A549 (cell line): Measurements from ENCODE around the gene PSMB4. TPM values are rescaled to one million over a fixed set of nuclear protein-coding genes. Genes with fewer than 3 reads are reported as not detected.
"Not testable (repeated sequence)": the region's sequence is repeated elsewhere in the genome, so short reads cannot be mapped to it uniquely, and the experiment has no call there.

Experiments
- ATAC-seq, 2 experiments: fragments of 200-7000 bp in 1 of 2; fragments of >200 bp in 1 of 2; cut with Nextera tagmentation in 1 of 2; cut with Tn5 transposase in 1 of 2; 3 replicates each; pipeline versions ENCODE4 v1.8.0 to v1.9.1; 2018 to 2020; ENCODE audit warnings: mild to moderate bottlenecking in 1 of 2, moderate library complexity in 1 of 2
- CTCF ChIA-PET: fragments of 300-600 bp; sonication (Branson Sonifier 250); formaldehyde crosslinking; extraction: SDS; loops from one replicate; lab custom pipeline; 2021; ENCODE audit warnings: antibody characterized with exemption, inconsistent platforms; lab: Yijun Ruan, JAX
- POLR2A ChIA-PET: fragments of 350-600 bp; formaldehyde crosslinking; extraction: SDS; loops from one replicate; lab custom pipeline; 2021; ENCODE audit warnings: antibody characterized with exemption, inconsistent platforms; lab: Yijun Ruan, JAX
- DNase-seq, 2 experiments: peaks; one replicate each; pipeline versions ENCODE4 v3.0.0 to v3.0.0-alpha.2; 2011 to 2016; ENCODE audit warnings: low read depth in 1 of 2, low spot score in 1 of 2
- FAIRE-seq: peaks from 2 replicates; lab custom pipeline; 2011; peaks lifted over from hg19 to GRCh38; lab: Jason Lieb, UNC
- H3K27ac ChIP-seq, 2 experiments: fragments of >200 bp; sonication (Bioruptor Twin); formaldehyde crosslinking; 3 replicates each; pipeline ENCODE4 v1.5.1; 2016 to 2017
- H3K4me1 ChIP-seq: fragments of >200 bp; sonication (Bioruptor Twin); formaldehyde crosslinking; 3 replicates; pipeline ENCODE4 v1.6.1; 2016
- H3K4me2 ChIP-seq: fragments of >200 bp; sonication (Bioruptor Twin); formaldehyde crosslinking; 3 replicates; pipeline ENCODE4 v1.6.1; 2016
- H3K4me3 ChIP-seq: fragments of >200 bp; sonication (Bioruptor Twin); formaldehyde crosslinking; 3 replicates; pipeline ENCODE4 v1.5.1; 2016
- H3K9me3 ChIP-seq: fragments of >200 bp; sonication (Bioruptor Twin); formaldehyde crosslinking; 3 replicates; pipeline ENCODE4 v1.6.1; 2016
- BHLHE40 ChIP-seq: IDR thresholded peaks from 2 replicates; pipeline ENCODE4 v1.6.1; 2012; ENCODE audit warnings: low read depth, low read length, inconsistent platforms
- CHD2 ChIP-seq: fragments of 150-350 bp; IDR thresholded peaks from 2 replicates; pipeline ENCODE4 v1.6.1; 2014; ENCODE audit warnings: low read length; ENCODE audit not compliant: partially characterized antibody
- CHD4 ChIP-seq: fragments of 200-600 bp; sonication (generic); IDR thresholded peaks from 2 replicates; pipeline ENCODE4 v1.6.1; 2016; ENCODE audit warnings: antibody characterized with exemption, mild to moderate bottlenecking, borderline replicate concordance
- EP300 ChIP-seq, 2 experiments: fragments of >200 bp; sonication (Bioruptor Twin); formaldehyde crosslinking; IDR thresholded peaks; 2 replicates in 1 of 2; 3 replicates in 1 of 2; pipeline ENCODE4 v1.6.1; 2016 to 2017
- FOSB ChIP-seq: fragments of 250-450 bp; sonication (Bioruptor Pico); IDR thresholded peaks from 2 replicates; pipeline ENCODE4 v1.5.0; 2020; ENCODE audit warnings: mild to moderate bottlenecking, moderate library complexity
- FOSL2 ChIP-seq, 2 experiments: fragments of 450-650 bp in 1 of 2; fragments of >200 bp in 1 of 2; sonication (Bioruptor Twin) in 1 of 2; formaldehyde crosslinking; IDR thresholded peaks; 2 replicates each; pipeline versions ENCODE4 v1.5.0 to v1.6.1; 2016 to 2020; ENCODE audit warnings: mild to moderate bottlenecking in 1 of 2, moderate library complexity in 1 of 2
- FOXS1 ChIP-seq: fragments of 250-450 bp; sonication (Bioruptor Pico); IDR thresholded peaks from 2 replicates; pipeline ENCODE4 v1.5.0; 2020; ENCODE audit warnings: mild to moderate bottlenecking, moderate library complexity
- MAFK ChIP-seq: fragments of 450-650 bp; IDR thresholded peaks from 2 replicates; pipeline ENCODE4 v1.6.1; 2014; ENCODE audit not compliant: partially characterized antibody
- MYC ChIP-seq: IDR thresholded peaks from 2 replicates; pipeline ENCODE4 v1.6.1; 2012; ENCODE audit warnings: mild to moderate bottlenecking, inconsistent platforms, low read length, improper control_type of control experiment, borderline replicate concordance
- NPAS2 ChIP-seq: fragments of 250-450 bp; sonication (Bioruptor Pico); IDR thresholded peaks from 2 replicates; pipeline ENCODE4 v1.8.0; 2022; ENCODE audit warnings: mild to moderate bottlenecking, moderate library complexity, borderline replicate concordance
- POLR2A ChIP-seq: IDR thresholded peaks from 2 replicates; pipeline ENCODE4 v1.6.1; 2012; ENCODE audit warnings: mild to moderate bottlenecking, low read length
- RNF2 ChIP-seq: fragments of 200-600 bp; sonication (generic); IDR thresholded peaks from 2 replicates; pipeline ENCODE4 v1.6.1; 2016; ENCODE audit warnings: low read depth, mild to moderate bottlenecking, antibody characterized with exemption, moderate library complexity, borderline replicate concordance
- SMC3 ChIP-seq: fragments of >200 bp; sonication (Bioruptor Twin); formaldehyde crosslinking; IDR thresholded peaks from 3 replicates; pipeline ENCODE4 v1.6.1; 2018; ENCODE audit warnings: inconsistent platforms
- TFCP2L1 ChIP-seq: fragments of 250-450 bp; sonication (Bioruptor Pico); IDR thresholded peaks from 2 replicates; pipeline ENCODE4 v1.5.0; 2021; ENCODE audit warnings: mild to moderate bottlenecking
- ZC3H11A ChIP-seq: fragments of 450-650 bp; IDR thresholded peaks from 2 replicates; pipeline ENCODE4 v1.6.1; 2014; ENCODE audit warnings: antibody characterized with exemption, mild to moderate bottlenecking
- ZNF302 ChIP-seq: fragments of 250-450 bp; sonication (Bioruptor Pico); IDR thresholded peaks from 2 replicates; pipeline ENCODE4 v1.9.0; 2021; ENCODE audit warnings: inconsistent platforms, mild to moderate bottlenecking, moderate library complexity
- ZSCAN20 ChIP-seq: fragments of 250-450 bp; sonication (Bioruptor Pico); IDR thresholded peaks from 2 replicates; pipeline ENCODE4 v1.8.0; 2022; ENCODE audit warnings: mild to moderate bottlenecking, moderate library complexity
- WGBS: methylation state at CpG from one replicate; pipeline ENCODE4 v1.1.6; 2017; ENCODE audit errors: missing lambda C conversion rate; 5-methylcytosine and 5-hydroxymethylcytosine counted together
- polyA plus RNA-seq, 4 experiments: library from polyadenylated mRNA; depleted of rRNA in 3 of 4; stranded (reverse); fragments of >200 nt; fragmentation: RNase III in 1 of 4; extraction: RNeasy Plus Mini Kit Qiagen cat#74134 plus additional on column Dnase treatment in 1 of 4; gene quantifications; 2 replicates in 3 of 4; 3 replicates in 1 of 4; pipeline ENCODE4 v1.2.3, GENCODE V29; 2011 to 2017
- TF ChIP-seq, protein P1 (sequence below): fragments of 200-600 bp; sonication (generic); IDR thresholded peaks from 2 replicates; pipeline ENCODE4 v1.6.1; 2016; ENCODE audit warnings: antibody characterized with exemption, mild to moderate bottlenecking, moderate library complexity
- TF ChIP-seq, protein P2 (sequence below): fragments of 250-450 bp; sonication (Bioruptor Pico); IDR thresholded peaks from 2 replicates; pipeline ENCODE4 v1.5.0; 2020; ENCODE audit warnings: low read depth, mild to moderate bottlenecking, moderate library complexity
- TF ChIP-seq, protein P3 (sequence below): fragments of >200 bp; sonication (Bioruptor Twin); formaldehyde crosslinking; IDR thresholded peaks from 2 replicates; pipeline ENCODE4 v1.6.1; 2016
- TF ChIP-seq, protein P4 (sequence below): fragments of 150-350 bp; IDR thresholded peaks from 2 replicates; pipeline ENCODE4 v1.6.1; 2014; ENCODE audit warnings: low read depth, mild to moderate bottlenecking, low read length
- TF ChIP-seq, protein P5 (sequence below): IDR thresholded peaks from 2 replicates; pipeline ENCODE4 v1.6.1; 2012

PSMB4 gene
- polyA plus RNA-seq, 2 of the 4 experiments (the other 2 are of a cell fraction): 383 to 405 TPM

DNA sequence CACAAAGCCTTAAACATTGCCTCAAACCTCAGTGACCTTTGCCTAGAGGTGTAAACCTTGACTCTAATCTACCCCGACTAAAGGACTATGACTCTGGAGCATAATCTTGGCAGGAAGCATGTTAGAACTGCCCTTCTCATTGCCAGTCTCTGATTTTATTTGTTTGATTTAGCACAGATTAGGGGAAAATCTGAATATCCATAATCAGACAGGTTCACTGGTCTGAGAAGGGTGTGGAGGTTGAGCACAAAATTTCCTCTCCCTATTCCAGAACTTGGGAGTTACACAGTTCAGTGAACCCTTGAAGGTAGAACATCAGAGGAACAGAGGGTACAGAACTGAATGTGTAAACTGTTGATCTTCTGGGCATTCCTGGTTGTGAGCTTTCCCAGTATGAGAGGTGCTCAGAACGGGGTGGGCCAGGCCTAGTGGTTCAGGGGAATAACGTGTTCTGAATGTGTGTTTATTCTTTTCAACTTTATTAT is 8.3 kb upstream of the PSMB4 start:
- H3K9me3 ChIP-seq: peaks cover 7% of the 10 kb centered on the region; the same call in 1 of the 3 replicates
- ChIA-PET POLR2A (no interaction called here), CTCF (no interaction called here)
- ATAC-seq (no peak), FAIRE-seq (no peak), DNase-seq (no peak)
- WGBS: 55% methylated on average over 3 of the region's 3 CpGs
- H3K27ac ChIP-seq: no peak overlapping the region
- H3K4me2 ChIP-seq: no peak overlapping the region
- TF ChIP-seq, protein P1, sequence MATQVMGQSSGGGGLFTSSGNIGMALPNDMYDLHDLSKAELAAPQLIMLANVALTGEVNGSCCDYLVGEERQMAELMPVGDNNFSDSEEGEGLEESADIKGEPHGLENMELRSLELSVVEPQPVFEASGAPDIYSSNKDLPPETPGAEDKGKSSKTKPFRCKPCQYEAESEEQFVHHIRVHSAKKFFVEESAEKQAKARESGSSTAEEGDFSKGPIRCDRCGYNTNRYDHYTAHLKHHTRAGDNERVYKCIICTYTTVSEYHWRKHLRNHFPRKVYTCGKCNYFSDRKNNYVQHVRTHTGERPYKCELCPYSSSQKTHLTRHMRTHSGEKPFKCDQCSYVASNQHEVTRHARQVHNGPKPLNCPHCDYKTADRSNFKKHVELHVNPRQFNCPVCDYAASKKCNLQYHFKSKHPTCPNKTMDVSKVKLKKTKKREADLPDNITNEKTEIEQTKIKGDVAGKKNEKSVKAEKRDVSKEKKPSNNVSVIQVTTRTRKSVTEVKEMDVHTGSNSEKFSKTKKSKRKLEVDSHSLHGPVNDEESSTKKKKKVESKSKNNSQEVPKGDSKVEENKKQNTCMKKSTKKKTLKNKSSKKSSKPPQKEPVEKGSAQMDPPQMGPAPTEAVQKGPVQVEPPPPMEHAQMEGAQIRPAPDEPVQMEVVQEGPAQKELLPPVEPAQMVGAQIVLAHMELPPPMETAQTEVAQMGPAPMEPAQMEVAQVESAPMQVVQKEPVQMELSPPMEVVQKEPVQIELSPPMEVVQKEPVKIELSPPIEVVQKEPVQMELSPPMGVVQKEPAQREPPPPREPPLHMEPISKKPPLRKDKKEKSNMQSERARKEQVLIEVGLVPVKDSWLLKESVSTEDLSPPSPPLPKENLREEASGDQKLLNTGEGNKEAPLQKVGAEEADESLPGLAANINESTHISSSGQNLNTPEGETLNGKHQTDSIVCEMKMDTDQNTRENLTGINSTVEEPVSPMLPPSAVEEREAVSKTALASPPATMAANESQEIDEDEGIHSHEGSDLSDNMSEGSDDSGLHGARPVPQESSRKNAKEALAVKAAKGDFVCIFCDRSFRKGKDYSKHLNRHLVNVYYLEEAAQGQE: no peak
- TF ChIP-seq FOSL2 (IDR thresholded peaks at IDR 0.05): no peak
- no peak for TF ChIP-seq FOSL2 (CRISPR knock-in tag; IDR thresholded peaks at IDR 0.05)
- TF ChIP-seq, protein P2, sequence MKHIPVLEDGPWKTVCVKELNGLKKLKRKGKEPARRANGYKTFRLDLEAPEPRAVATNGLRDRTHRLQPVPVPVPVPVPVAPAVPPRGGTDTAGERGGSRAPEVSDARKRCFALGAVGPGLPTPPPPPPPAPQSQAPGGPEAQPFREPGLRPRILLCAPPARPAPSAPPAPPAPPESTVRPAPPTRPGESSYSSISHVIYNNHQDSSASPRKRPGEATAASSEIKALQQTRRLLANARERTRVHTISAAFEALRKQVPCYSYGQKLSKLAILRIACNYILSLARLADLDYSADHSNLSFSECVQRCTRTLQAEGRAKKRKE (CRISPR knock-in tag): no peak
- TF ChIP-seq FOSB: no peak
- TF ChIP-seq, protein P3, sequence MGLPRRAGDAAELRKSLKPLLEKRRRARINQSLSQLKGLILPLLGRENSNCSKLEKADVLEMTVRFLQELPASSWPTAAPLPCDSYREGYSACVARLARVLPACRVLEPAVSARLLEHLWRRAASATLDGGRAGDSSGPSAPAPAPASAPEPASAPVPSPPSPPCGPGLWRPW: no peak
- no peak for TF ChIP-seq SMC3
- TF ChIP-seq, protein P4, sequence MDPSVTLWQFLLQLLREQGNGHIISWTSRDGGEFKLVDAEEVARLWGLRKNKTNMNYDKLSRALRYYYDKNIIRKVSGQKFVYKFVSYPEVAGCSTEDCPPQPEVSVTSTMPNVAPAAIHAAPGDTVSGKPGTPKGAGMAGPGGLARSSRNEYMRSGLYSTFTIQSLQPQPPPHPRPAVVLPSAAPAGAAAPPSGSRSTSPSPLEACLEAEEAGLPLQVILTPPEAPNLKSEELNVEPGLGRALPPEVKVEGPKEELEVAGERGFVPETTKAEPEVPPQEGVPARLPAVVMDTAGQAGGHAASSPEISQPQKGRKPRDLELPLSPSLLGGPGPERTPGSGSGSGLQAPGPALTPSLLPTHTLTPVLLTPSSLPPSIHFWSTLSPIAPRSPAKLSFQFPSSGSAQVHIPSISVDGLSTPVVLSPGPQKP: no peak
- no peak for TF ChIP-seq CHD2
- no peak for TF ChIP-seq FOXS1 (CRISPR knock-in tag)
- no peaks in the 10 kb centered on the region for H3K4me1 ChIP-seq
- no peak overlapping the region for H3K4me3 ChIP-seq

DNA sequence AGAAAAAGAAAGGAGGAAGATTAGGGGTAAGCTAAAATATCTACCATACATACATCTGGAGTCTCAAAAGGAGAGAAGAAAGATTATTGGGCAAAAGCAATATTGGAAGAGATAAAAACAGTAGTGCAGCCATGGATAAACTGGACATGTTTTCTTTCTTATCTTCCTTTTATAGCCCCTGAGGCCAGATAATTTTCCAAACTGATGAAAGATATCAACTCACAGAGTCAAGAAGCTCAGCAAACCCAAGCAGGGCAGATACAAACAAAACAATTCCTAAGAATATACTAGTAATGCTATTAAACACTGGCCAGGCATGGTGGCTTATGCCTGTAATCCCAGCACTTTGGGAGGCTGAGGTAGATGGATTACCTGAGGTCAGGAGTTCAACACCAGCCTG is 5.8 kb upstream of the PSMB4 start:
- Histone ChIP-seq H3K27ac (no peak overlapping the region), H3K4me3 (no peak overlapping the region), H3K4me1 (no peaks in the 10 kb centered on the region; the same call in 2 of the 3 replicates), H3K4me2 (no peak overlapping the region)
- DNase-seq (no peak), ATAC-seq (no peak)
- POLR2A ChIA-PET: no interaction called here
- TF ChIP-seq ZNF302 (CRISPR knock-in tag) (no peak), MYC (no peak), RNF2 (no peak), ZC3H11A (no peak), TFCP2L1 (no peak), NPAS2 (CRISPR knock-in tag) (no peak), EP300 (IDR thresholded peaks at IDR 0.05) (no peak), POLR2A (no peak), FOXS1 (CRISPR knock-in tag) (no peak), ZSCAN20 (CRISPR knock-in tag) (no peak), BHLHE40 (no peak), CHD4 (no peak), MAFK (no peak)
- TF ChIP-seq, protein P4: no peak
- TF ChIP-seq, protein P5, sequence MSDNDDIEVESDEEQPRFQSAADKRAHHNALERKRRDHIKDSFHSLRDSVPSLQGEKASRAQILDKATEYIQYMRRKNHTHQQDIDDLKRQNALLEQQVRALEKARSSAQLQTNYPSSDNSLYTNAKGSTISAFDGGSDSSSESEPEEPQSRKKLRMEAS: no peak
- TF ChIP-seq, protein P3: no peak
- TF ChIP-seq, all 56 proteins: peak for 0
- FAIRE-seq: no peak
- CTCF ChIA-PET: interaction anchor here (1.1 kb wide), 1 partner anchor 90 kb away, joined by 3 read pairs; no protein-coding TSS in a partner anchor
- H3K9me3 ChIP-seq: peaks cover 7% of the 10 kb centered on the region; the same call in 1 of the 3 replicates

DNA sequence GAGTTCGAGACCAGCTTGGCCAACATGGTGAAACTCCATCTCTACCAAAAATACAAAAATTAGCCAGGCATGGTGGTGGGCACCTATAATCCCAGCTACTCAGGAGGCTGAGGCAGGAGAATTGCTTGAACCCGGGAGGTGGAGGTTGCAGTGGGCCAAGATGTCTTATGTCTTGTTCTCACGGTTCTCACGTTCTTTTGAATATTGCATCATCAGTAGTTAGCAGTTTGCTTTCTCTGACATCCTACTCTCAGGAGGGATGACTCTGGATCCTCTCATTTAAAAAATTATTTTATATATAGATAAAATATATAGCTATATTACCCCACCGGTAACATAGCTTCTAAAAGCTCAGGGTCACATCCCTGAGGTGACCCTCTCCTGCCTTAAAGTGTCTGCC is 3.1 kb upstream of the PSMB4 start:
- H3K4me3 ChIP-seq, FAIRE-seq, H3K27ac ChIP-seq, ATAC-seq, H3K4me2 ChIP-seq, H3K9me3 ChIP-seq, POLR2A ChIA-PET, DNase-seq: not testable (repeated sequence)
- CTCF ChIA-PET: interaction anchor here (1.5 kb wide), 1 partner anchor 11 kb away, joined by 8 read pairs; no protein-coding TSS in a partner anchor
- WGBS: 79% methylated on average over 5 of the region's 5 CpGs
- H3K4me1 ChIP-seq: peaks cover 11% of the 10 kb centered on the region
